NCI-H510A treated with DMSO at 0.1 percent for 48 hours (cell line): ENCODE data around the gene RUVBL1.
A peak's percentile ranks its signal among the peaks of the same experiment; 100 is the strongest.

ENCODE experiments used
- DNase-seq: peaks from one replicate; lab custom pipeline; 2025; lab: John Stamatoyannopoulos, UW

Gene RUVBL1

DNA sequence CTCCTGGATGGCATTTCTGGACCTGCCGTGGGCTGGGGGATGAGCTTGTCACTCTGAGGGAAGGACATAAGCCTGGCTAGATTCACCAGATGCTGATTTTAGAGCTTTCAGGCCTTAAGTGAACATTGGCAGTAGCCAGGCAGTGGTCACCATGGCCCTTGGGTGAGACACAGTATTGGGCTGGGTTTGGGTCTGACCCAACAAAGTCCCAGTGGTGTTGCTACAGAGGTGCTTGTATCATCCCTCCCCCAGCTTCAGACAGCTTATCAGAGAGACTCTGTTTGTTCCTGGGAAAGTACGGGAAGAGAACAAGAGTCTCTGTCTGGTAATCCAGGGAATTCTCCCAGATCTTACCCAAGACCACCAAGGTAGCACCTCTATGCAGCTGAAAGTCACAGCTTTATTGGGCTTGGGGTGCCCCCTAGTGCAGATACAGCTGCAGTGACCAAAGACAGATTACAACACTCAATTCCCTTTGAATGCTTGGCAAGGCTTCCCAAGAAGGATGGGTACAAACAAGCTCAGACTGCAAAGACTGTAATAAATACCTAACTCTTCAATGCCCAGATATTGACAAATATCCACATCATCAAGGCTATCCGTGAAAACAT is 9.8 kb upstream of the RUVBL1 start:
- peak; percentile 36 for DNase-seq

- no peak for DNase-seq
Observed at GRCh38 chr3:128131897-128132646, 8.5 kb upstream of the RUVBL1 start.

GRCh38 chr3:128128251-128128650 is 4.6 kb upstream of the RUVBL1 start:
- DNase-seq, result no peak

DNA sequence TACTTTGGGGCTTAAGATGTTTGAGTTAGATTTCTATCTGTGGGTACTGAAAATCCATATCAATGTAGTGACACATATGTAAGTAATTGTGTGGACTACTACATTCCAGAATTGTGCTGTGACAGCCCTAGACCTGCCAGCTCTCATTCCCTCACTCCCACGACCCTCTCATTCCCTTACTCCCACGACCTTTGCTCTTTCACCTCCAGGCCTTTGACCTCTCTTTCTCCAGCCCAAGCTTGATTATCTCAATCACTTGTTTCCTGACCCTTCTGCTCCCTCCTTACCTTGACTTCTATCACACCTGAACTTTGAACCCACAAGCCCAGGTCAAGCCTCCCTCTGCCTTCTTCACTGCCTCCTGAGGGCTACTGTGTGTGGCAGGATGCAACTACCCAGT is 3.6 kb upstream of the RUVBL1 start:
- DNase-seq, result no peak

GRCh38 chr3:128123156-128123537 is 465 bp downstream of the RUVBL1 start:
- no peak for DNase-seq

DNA sequence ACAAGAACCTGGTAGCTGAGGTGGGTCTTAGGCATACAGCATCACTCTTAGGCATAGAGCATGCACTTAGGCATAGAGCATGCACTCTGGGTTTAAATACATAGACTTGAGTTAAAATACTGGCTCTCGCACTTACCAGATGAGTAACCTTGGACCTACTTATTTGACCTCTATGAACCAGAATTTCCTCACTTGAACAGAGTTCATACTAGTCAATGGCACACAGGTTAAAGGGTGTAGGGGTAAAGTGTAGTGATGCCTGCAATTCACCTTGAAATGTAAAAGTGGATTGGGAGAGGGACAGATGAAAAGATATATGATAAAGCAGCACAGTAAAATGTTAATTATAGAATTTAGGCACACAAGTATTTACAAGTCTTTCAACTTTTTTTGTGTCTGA is 1.6 kb downstream of the RUVBL1 start:
- no peak for DNase-seq

DNA sequence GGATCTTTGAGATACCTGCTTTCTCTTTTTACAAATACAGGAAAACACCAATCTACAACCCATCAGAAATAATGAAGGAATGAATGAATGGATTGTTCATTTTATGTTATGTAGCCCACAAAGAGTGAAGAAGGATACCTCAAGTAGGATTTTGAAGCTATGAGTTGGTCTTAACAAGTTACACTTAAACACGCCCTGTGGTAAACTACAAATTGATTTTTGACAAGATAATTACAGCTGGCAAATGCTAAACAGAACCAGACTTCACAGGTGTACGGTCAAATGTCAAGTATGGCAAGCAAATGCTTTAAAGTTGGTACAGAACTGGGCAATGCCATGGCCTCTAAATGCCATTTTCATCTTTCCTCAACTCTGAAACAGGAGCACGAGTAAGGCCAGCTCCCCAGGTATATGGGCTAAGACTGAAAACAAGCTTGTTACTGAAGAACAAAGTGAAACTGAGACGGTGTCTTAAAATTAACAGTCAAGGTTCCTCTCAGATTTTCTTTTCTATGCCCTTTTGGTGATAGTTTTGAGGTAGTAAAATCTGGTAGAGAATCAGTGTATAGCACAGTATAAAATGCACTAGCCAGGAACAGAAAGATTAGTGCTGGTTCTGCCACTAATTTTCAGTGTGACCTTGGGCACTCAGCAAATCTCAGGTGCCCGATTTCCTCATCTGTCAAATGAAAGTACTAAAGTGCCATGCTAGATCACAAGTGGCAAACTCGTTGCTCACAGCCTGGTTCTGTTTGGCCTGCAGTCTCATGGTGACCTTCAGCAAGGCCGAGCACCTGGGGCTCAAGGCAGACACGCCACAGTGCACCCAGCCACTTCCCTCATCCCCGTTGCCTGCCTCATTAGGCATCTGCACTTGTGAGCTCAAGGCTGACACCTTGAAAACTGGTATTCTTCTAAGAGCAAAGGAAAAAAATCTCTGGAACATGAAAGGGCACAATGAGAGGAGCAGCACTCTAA is 9.5 kb downstream of the RUVBL1 start:
- no peak for DNase-seq

DNA sequence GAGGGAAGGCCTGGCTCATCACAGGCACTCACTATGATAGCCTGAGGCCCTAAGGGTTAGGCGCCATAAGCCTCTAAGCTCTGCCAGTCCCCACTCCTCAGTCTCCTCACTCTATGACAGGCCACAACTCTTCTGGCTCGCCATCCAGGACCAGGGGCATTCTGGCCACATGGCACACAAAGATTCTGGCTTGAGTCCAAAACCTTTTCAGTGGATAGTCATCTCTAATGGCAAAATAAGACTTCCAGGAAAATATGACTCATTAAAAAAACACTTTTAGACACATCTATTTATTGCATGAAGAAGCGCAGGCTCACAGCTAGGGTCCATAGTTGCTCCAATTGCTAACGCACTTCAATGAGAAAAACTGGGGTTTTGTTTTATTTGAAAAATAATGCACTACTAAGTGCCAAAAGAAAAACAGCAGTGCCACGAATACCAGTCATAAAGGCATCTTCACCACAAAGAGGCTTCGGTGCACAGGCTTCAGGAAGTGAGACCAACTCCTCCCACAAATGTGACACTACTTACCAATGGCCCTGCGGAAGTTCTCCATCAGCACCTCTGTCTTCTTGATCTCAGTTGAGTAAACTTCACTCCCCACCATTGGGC is 11.1 kb downstream of the RUVBL1 start:
- DNase-seq, result no peak

DNA sequence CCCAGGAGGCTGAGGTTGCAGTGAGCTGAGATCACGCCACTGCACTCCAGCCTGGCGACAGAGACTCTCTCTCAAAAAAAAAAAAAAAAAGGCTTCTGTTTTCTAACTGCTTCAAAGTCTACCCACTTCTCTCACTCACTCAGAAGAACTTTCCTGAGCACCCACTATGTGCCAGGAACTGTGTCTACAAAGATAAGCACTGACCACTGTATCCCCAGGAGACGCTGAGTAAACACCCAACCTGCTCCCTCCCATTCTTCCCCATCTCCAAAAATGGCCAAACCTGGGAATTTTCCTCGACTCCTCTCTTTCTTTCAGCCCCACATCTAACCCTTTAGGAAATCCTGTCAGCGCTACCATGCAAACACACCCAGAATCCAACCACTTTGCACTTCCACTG is 12.5 kb downstream of the RUVBL1 start:
- DNase-seq, result no peak

GRCh38 chr3:128107834-128108233 is 15.8 kb downstream of the RUVBL1 start:
- no peak for DNase-seq

DNA sequence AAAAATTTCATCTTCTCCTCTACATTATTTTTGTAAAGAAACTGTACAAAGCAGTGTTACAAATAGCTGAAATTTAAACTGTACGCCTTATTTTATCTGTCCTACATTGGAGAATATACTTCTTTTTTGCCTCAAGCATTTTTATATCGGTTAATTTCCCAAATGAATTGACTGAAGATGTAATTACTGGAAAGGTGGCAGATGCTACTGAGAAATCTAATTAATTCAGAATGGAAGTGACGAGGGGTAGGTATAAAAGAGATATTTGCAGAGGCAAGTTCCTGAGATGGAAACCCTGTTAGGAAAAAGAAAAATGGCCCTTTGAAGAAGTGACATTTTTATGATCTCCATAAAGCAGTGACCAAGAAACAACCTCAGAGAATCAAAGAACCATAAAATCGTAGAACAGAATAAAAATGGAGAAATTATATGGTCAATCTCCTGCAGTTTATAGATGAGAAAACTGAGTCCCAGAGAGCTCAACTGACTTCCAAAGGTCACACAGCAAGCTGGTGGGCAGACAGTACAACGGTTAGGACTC is 20.4 kb downstream of the RUVBL1 start:
- no peak for DNase-seq

DNA sequence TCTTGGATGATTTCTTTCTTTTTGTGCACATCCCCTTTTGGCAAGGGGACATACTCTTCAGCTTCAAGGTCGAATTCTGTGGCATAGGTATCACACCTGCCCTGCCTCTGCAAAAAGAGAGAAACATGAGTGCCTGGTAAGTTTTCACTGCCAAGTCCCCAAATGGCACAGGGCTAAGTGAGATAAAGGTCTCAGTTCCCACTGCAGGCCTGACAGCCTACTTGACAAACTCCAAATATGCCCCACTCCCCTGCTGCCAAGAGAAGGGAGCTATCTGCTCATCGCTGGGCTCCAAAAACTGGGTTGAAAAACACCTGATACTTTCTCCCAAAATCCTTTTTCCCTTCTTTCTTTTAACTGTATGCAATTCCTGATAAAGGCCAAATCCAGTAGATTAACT is 23.0 kb downstream of the RUVBL1 start:
- no peak for DNase-seq

- DNase-seq, result no peak
Observed at GRCh38 chr3:128100161-128100560, 23.5 kb downstream of the RUVBL1 start.

DNA sequence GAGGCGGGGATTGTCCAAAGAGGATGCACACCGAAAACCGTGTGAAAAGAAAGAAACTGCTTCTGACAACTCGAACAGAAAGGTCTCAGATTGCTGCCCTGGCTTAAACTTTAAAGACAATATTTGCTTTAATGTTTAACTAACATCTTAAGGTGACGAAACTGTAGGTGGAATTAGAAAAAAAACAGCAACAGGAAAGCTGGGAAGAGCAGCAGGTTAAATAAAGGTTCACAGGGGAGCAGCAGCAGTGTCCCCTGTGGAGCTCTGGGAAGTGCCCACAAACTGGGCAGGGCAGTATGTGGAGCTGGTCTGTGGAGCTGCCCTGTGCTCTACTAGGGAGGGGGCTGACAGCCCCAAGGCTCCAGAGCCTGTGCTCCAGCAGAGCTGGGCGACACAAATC is 25.4 kb downstream of the RUVBL1 start:
- DNase-seq, result no peak

DNA sequence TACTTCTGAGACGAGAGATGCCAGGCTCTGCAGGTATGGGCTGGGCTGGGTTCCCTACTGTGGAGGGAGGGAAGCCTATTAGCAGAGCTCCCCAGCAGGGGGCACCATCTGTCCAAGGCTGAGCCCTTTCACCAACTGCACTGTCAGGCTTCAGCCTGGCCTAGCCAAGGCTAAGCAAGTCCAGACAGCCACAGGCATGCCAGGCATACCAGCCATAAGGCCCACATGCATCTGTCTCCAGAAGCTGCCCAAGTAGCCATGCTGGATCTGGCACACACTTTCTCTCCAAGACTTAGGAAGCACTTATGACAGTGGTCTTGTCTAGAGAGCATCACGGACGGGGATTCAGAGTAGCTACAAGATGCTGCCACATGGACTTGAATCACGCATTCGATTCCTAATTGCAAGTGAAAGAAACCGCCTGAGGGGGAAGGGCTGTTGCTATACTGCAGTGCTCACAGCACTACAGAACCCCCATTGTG is 28.3 kb downstream of the RUVBL1 start:
- peak; percentile 24 for DNase-seq

DNA sequence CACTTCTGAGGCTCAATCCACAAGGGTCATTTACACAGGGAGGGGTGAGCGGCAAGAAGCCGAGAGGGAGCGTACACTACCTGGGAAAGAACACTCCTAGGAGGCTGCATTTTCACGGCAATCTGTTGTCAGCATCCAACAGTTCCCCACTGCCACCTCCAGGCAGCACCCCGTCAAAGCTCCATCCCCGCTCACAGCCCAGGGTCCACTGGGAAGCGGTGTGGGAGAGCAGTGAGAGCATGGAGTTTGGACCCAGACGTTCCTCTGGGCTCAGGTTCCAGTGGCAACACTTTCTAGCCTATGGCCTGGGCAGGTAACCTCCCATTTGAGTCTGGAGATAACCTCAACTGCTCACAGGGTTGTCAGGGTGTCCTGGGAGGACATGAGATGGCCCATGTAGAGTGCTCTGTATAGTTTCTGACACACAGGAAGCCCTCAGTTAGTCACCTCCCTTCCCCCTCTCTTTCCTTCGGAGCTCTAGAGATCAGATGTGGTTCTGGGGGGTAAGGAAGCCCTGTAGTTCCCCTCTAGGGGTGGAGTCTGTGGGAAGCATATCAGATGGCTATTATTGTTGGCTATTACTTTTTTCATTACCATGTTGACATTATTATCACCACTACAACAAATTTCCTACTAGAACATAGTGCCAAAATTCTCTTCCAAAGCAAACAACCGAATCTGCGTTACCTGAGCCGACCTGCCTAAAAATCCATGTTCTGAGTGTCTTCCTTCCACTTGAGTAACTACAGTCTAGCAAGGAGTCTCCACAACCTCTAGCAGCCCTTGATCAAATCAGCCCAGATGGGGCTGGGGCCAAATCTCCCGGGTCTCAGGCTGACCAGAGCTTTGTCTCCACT is 29.1 kb downstream of the RUVBL1 start:
- DNase-seq, result no peak

- DNase-seq, result no peak
Observed at GRCh38 chr3:128091586-128091985, 32.0 kb downstream of the RUVBL1 start.

GRCh38 chr3:128089135-128089534 is 34.5 kb downstream of the RUVBL1 start:
- DNase-seq, result no peak

GRCh38 chr3:128084675-128085021 is 39.0 kb downstream of the RUVBL1 start:
- DNase-seq, result no peak

GRCh38 chr3:128083980-128084674 is 39.5 kb downstream of the RUVBL1 start:
- DNase-seq, result no peak
